Esophagus muscularis mucosa (tissue), 4 donors: ENCODE data around the gene PNPLA7. TPM values are rescaled to one million over a fixed set of nuclear protein-coding genes. Genes with fewer than 3 reads are reported as not detected.
A peak's percentile ranks its signal among the peaks of the same experiment; 100 is the strongest.
"Not testable (repeated sequence)": the region's sequence is repeated elsewhere in the genome, so short reads cannot be mapped to it uniquely, and the experiment has no call there.

Experiments
- DNase-seq: peaks from one replicate; pipeline ENCODE4 v3.0.0-alpha.2; 2017; ENCODE audit errors: extremely low spot score
- H3K27ac ChIP-seq, 4 donors: fragments of 200-600 bp; sonication (generic); replicated peaks in 1 of 4; 1 replicate in 3 of 4; 2 replicates in 1 of 4; pipeline ENCODE4 v1.5.1; 2016 to 2019; ENCODE audit warnings: mild to moderate bottlenecking in 1 of 4
- H3K27me3 ChIP-seq, 4 donors: fragments of 200-600 bp; sonication (generic); one replicate each; pipeline versions ENCODE4 v1.5.1 to v1.6.0; 2016 to 2019
- H3K36me3 ChIP-seq, 4 donors: fragments of 200-600 bp; sonication (generic); one replicate each; pipeline ENCODE4 v1.5.1; 2016 to 2019
- H3K4me1 ChIP-seq, 4 donors: fragments of 200-600 bp; sonication (generic); one replicate each; pipeline ENCODE4 v1.5.1; 2016 to 2019
- H3K4me3 ChIP-seq, 4 donors: fragments of 200-600 bp; sonication (generic); 1 replicate in 2 of 4; 2 replicates in 2 of 4; pipeline ENCODE4 v1.5.1; 2016 to 2019; ENCODE audit warnings: mild to moderate bottlenecking in 4 of 4, moderate library complexity in 1 of 4
- H3K9me3 ChIP-seq, 4 donors: fragments of 200-600 bp; sonication (generic); 1 replicate in 3 of 4; 2 replicates in 1 of 4; pipeline ENCODE4 v1.5.1; 2016 to 2019
- CTCF ChIP-seq, 3 experiments: fragments of 200-600 bp in 2 of 3; fragments of 450-650 bp in 1 of 3; sonication (generic) in 2 of 3; IDR thresholded peaks; one replicate each; pipeline ENCODE4 v1.5.1; 2017 to 2019; ENCODE audit warnings: antibody characterized with exemption in 3 of 3, mild to moderate bottlenecking in 2 of 3, moderate library complexity in 1 of 3
- EP300 ChIP-seq: sonication (generic); formaldehyde crosslinking; IDR thresholded peaks from one replicate; pipeline ENCODE4 v1.6.1; 2017; ENCODE audit warnings: antibody characterized with exemption
- POLR2A ChIP-seq: fragments of 450-650 bp; IDR thresholded peaks from one replicate; pipeline ENCODE4 v1.6.1; 2017; ENCODE audit warnings: antibody characterized with exemption, moderate library complexity, mild to moderate bottlenecking, low read depth
- POLR2AphosphoS5 ChIP-seq, 2 donors: sonication (generic); formaldehyde crosslinking; IDR thresholded peaks; one replicate each; pipeline ENCODE4 v1.6.1; 2017; ENCODE audit warnings: antibody characterized with exemption in 2 of 2
- WGBS: methylation state at CpG from one replicate; pipeline ENCODE4 v1.1.5; 2018; 5-methylcytosine and 5-hydroxymethylcytosine counted together
- intact Hi-C: fragments of 100-400 bp; cut with DNase I; formaldehyde crosslinking; loops from one replicate; pipeline ENCODE4 v1.15.1; 2023
- total RNA-seq, 4 donors: library from RNA; depleted of rRNA; stranded (reverse); fragments of >200 nt; gene quantifications; one replicate each; pipeline versions ENCODE4 v1.1.0 to v1.2.1, GENCODE V29; 2016

PNPLA7 gene
- total RNA-seq, result 1 to 10 TPM; 3.0 to 6.2 (median 4.0) TPM

- H3K27ac ChIP-seq, result peak within 1 kb of the TSS; percentile 87 to 97 (median 96)
- DNase-seq, result peak; percentile 95
- intact Hi-C loops, result no loop called here
- H3K4me1 ChIP-seq, result peaks cover 13 to 41% (median 38%) of the 10 kb centered on the region in 4 donors
- peak within 1 kb of the TSS; percentile 91 to 98 (median 94) for H3K4me3 ChIP-seq
- TF ChIP-seq POLR2A, result no peak
- no peak for TF ChIP-seq CTCF (IDR thresholded peaks at IDR 0.05)
- no peak for TF ChIP-seq EP300
- TF ChIP-seq POLR2AphosphoS5 (IDR thresholded peaks at IDR 0.05), result peak; percentile 60 to 87
- 27% methylated on average over 2 of the region's 13 CpGs for WGBS
- H3K27me3 ChIP-seq, result peaks cover 0 to 3% (median 0%) of the 10 kb centered on the region in 4 donors
- no peaks in the 10 kb centered on the region for H3K9me3 ChIP-seq
- peaks cover 0 to 24% (median 17%) of the 10 kb centered on the region in 4 donors for H3K36me3 ChIP-seq
Observed at GRCh38 chr9:137550231-137550621, at the start of gene PNPLA7. PNPLA7 (minus strand) TSS chr9:137550402; CDS start chr9:137550197, 205 bp downstream.

GRCh38 chr9:137598943-137599342, 48.7 kb upstream of the PNPLA7 start:
- TF ChIP-seq POLR2AphosphoS5 (IDR thresholded peaks at IDR 0.05), result no peak
- no peak for TF ChIP-seq POLR2A
- no peak for TF ChIP-seq CTCF (IDR thresholded peaks at IDR 0.05)
- TF ChIP-seq EP300, result no peak
- Histone ChIP-seq H3K9me3 (no peaks in the 10 kb centered on the region), H3K27me3 (no peaks in the 10 kb centered on the region), H3K4me1 (peaks cover 0 to 3% (median 2%) of the 10 kb centered on the region in 4 donors), H3K36me3 (no peaks in the 10 kb centered on the region), H3K27ac (no peak overlapping the region), H3K4me3 (no peak overlapping the region)
- DNase-seq, result no peak
- intact Hi-C loops, result no loop called here
- WGBS, result 73% methylated on average over 8 of the region's 8 CpGs

GRCh38 chr9:137596577-137596976, 46.4 kb upstream of the PNPLA7 start:
- not testable (repeated sequence) for H3K27ac ChIP-seq, H3K4me3 ChIP-seq
- 94% methylated on average over 7 of the region's 7 CpGs for WGBS

GRCh38 chr9:137593176-137593575, 43.0 kb upstream of the PNPLA7 start:
- peaks cover 15 to 28% (median 26%) of the 10 kb centered on the region in 4 donors for H3K4me1 ChIP-seq
- DNase-seq, result no peak
- no peak overlapping the region for H3K4me3 ChIP-seq
- TF ChIP-seq EP300 (no peak), CTCF (IDR thresholded peaks at IDR 0.05) (no peak), POLR2A (no peak), POLR2AphosphoS5 (IDR thresholded peaks at IDR 0.05) (no peak)
- H3K36me3 ChIP-seq, result peaks cover 0 to 5% (median 3%) of the 10 kb centered on the region in 4 donors
- 78% methylated on average over 12 of the region's 12 CpGs for WGBS
- H3K27ac ChIP-seq, result no peak overlapping the region
- H3K27me3 ChIP-seq, result no peaks in the 10 kb centered on the region
- no peaks in the 10 kb centered on the region for H3K9me3 ChIP-seq
- intact Hi-C loops, result no loop called here

More at GRCh38 chr9:137596577-137596976, 46.4 kb upstream of the PNPLA7 start:
- DNase-seq, H3K36me3 ChIP-seq, H3K4me1 ChIP-seq, intact Hi-C loops, H3K27me3 ChIP-seq, H3K9me3 ChIP-seq: not testable (repeated sequence)

GRCh38 chr9:137592767-137593166, 42.6 kb upstream of the PNPLA7 start:
- Histone ChIP-seq H3K4me1 (peaks cover 15 to 32% (median 28%) of the 10 kb centered on the region in 4 donors), H3K9me3 (no peaks in the 10 kb centered on the region), H3K36me3 (peaks cover 0 to 9% (median 7%) of the 10 kb centered on the region in 4 donors), H3K27me3 (no peaks in the 10 kb centered on the region), H3K4me3 (no peak overlapping the region), H3K27ac (no peak overlapping the region)
- intact Hi-C loops, result no loop called here
- WGBS, result 82% methylated on average over 7 of the region's 7 CpGs
- no peak for TF ChIP-seq POLR2AphosphoS5 (IDR thresholded peaks at IDR 0.05)
- no peak for TF ChIP-seq EP300
- no peak for TF ChIP-seq POLR2A
- TF ChIP-seq CTCF (IDR thresholded peaks at IDR 0.05), result no peak
- DNase-seq, result no peak
